ENCODE results near the gene ZNF445. TPM values are rescaled to one million over a fixed set of nuclear protein-coding genes. Genes with fewer than 3 reads are reported as not detected.

The ZNF445 gene
- total RNA-seq: 19.8 TPM
- long read RNA-seq, full-length matches to known transcripts: 2 of 14 reads
- long read RNA-seq, partial matches to known transcripts: 1 of 14 reads
- long read RNA-seq, other reads (novel, unspliced or antisense): 11 of 14 reads

- Histone ChIP-seq H3K36me3 (no peaks in the 10 kb centered on the region), H3K27me3 (no peaks in the 10 kb centered on the region), H3K27ac (peak within 1 kb of the TSS; percentile 20), H3K9me3 (no peaks in the 10 kb centered on the region), H3K4me3 (peak within 1 kb of the TSS; percentile 73), H3K4me1 (peaks cover 15% of the 10 kb centered on the region)
- intact Hi-C loops (cut with DNase I): no loop called here
- TF ChIP-seq CTCF (IDR thresholded peaks at IDR 0.05): no peak
- ATAC-seq (peak; percentile 100), DNase-seq (peak; percentile 91)
Observed at GRCh38 chr3:44477312-44478030, at the start of gene ZNF445. Gene ZNF445 (minus strand): TSS chr3:44477670. CDS start chr3:44455549, 22,121 bp downstream.

GRCh38 chr3:44525060-44525459, 47.6 kb upstream of the ZNF445 start:
- no peaks in the 10 kb centered on the region for H3K4me1 ChIP-seq
- no peak for ATAC-seq
- H3K27ac ChIP-seq: no peak overlapping the region
- TF ChIP-seq CTCF (IDR thresholded peaks at IDR 0.05): no peak
- no peak overlapping the region for H3K4me3 ChIP-seq
- H3K36me3 ChIP-seq: no peaks in the 10 kb centered on the region
- intact Hi-C loops (cut with DNase I): no loop called here
- H3K27me3 ChIP-seq: peaks cover 24% of the 10 kb centered on the region
- no peak for DNase-seq
- no peaks in the 10 kb centered on the region for H3K9me3 ChIP-seq

GRCh38 chr3:44522494-44522933, 45.0 kb upstream of the ZNF445 start:
- DNase-seq (no peak), ATAC-seq (no peak)
- H3K36me3 ChIP-seq: no peaks in the 10 kb centered on the region
- no peak overlapping the region for H3K4me3 ChIP-seq
- intact Hi-C loops (cut with DNase I): no loop called here
- H3K27me3 ChIP-seq: peaks cover 21% of the 10 kb centered on the region
- no peak overlapping the region for H3K27ac ChIP-seq
- H3K9me3 ChIP-seq: no peaks in the 10 kb centered on the region
- TF ChIP-seq CTCF (IDR thresholded peaks at IDR 0.05): no peak
- no peaks in the 10 kb centered on the region for H3K4me1 ChIP-seq

GRCh38 chr3:44521721-44522120, 44.3 kb upstream of the ZNF445 start:
- TF ChIP-seq CTCF (IDR thresholded peaks at IDR 0.05): no peak
- Histone ChIP-seq H3K36me3 (no peaks in the 10 kb centered on the region), H3K9me3 (no peaks in the 10 kb centered on the region), H3K4me3 (no peak overlapping the region), H3K27ac (no peak overlapping the region), H3K4me1 (no peaks in the 10 kb centered on the region), H3K27me3 (peaks cover 21% of the 10 kb centered on the region)
- DNase-seq (no peak), ATAC-seq (no peak)
- intact Hi-C loops (cut with DNase I): no loop called here

GRCh38 chr3:44518782-44519156, 41.3 kb upstream of the ZNF445 start:
- no peak overlapping the region for H3K4me3 ChIP-seq
- no peaks in the 10 kb centered on the region for H3K9me3 ChIP-seq
- TF ChIP-seq CTCF (IDR thresholded peaks at IDR 0.05): no peak
- H3K27ac ChIP-seq: no peak overlapping the region
- peaks cover 14% of the 10 kb centered on the region for H3K27me3 ChIP-seq
- H3K36me3 ChIP-seq: no peaks in the 10 kb centered on the region
- ATAC-seq (no peak), DNase-seq (no peak)
- no peaks in the 10 kb centered on the region for H3K4me1 ChIP-seq
- intact Hi-C loops (cut with DNase I): no loop called here

Measured in upper lobe of right lung (tissue), 1 donor.